ENCODE measurements around the gene PLIN1. TPM values are rescaled to one million over a fixed set of nuclear protein-coding genes. Genes with fewer than 3 reads are reported as not detected.

The PLIN1 gene
- total and polyA plus RNA-seq, 9 of the 15 experiments (the other 6 are each of a cell fraction or from before 2014, with no cell fraction given), result not detected

DNA sequence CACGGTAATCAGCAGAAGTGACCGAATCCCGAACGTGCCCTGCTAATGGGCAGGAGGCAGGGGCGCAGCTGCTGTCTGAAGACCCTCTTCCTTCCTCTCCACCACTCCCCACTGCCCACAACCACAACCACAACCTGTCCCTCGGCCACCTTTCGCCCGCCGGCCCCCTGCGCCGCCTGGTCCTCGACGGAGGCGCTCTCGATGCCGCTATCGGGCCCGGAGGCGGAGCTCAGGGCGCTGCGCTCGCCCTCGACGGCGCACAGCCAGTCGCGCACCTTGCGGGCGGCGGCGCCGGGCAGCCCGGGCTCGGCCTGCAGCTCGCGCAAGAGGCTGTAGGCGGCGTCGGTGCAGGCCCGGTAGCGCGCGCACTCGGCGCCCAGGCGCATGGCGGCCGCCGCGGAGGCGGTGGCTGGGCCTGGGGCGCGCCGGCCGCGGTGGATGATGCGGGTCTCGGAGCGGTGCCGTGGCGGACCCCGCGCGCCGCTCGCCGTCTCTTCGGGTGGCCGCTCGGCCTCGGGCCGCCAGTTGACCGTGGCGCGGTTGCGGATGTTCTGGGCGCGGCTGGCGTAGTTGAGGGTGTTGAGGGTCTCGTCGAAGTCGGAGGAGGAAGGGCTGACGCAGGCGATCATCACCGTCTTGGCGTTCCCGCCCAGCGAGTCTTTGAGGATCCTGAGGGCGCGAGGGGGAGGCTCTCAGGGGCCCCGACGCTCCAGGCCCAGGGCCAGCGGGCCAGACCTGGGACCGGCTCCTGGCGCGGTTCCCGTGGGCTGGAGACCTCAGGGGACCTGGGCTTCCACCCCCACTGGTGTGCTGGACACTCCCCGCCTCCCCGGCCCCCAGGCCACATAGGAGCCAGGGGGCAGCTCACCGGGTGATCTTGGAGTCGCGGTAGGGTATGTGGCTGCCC is 30.8 kb downstream of the PLIN1 start:
- no peak for FAIRE-seq
- Histone ChIP-seq H3K4me3 (no peak overlapping the region), H2AFZ (ENCODE audit: low read depth, low read length) (no peak overlapping the region), H3K36me3 (ENCODE audit: control insufficient read depth, insufficient read depth, low read length) (no peaks in the 10 kb centered on the region), H3K9me3 (replicated peaks; ENCODE audit: control insufficient read depth, insufficient read depth, low read depth, low read length) (no peaks in the 10 kb centered on the region), H3K9ac (ENCODE audit: insufficient read depth in 1 of 2, low read depth in 2 of 2, low read length in 2 of 2) (no peak overlapping the region), H3K79me2 (ENCODE audit: control insufficient read depth, insufficient read depth, low read length) (no peaks in the 10 kb centered on the region), H4K20me1 (replicated peaks; ENCODE audit: control insufficient read depth, insufficient read depth, low read length) (no peaks in the 10 kb centered on the region), H3K27ac (ENCODE audit: extremely low read depth, low read depth, low read length) (no peak overlapping the region), H3K4me2 (ENCODE audit: insufficient read depth, low read length) (no peak overlapping the region), H3K27me3 (ENCODE audit: control insufficient read depth in 2 of 2, insufficient read depth in 2 of 2, low read length in 2 of 2) (peaks cover 0 to 10% of the 10 kb centered on the region in 2 experiments; a peak in 1 of 5 replicates), H3K9me1 (ENCODE audit: control insufficient read depth, insufficient read depth, low read length) (no peaks in the 10 kb centered on the region), H3K4me1 (replicated peaks in 1 of 2; ENCODE audit: control insufficient read depth in 2 of 2, insufficient read depth in 2 of 2, low read length in 2 of 2) (peaks cover 0 to 19% of the 10 kb centered on the region in 2 experiments; a peak in 2 of 5 replicates)
- 66% methylated on average over 15 of the region's 102 CpGs for WGBS (ENCODE audit: insufficient coverage, low coverage, missing lambda C conversion rate)
- ChIA-PET CTCF (ENCODE audit: low intra/inter-chr PET ratio) (interaction anchor here (1.4 kb wide), 1 partner anchor 227 kb away, joined by 3 read pairs; no protein-coding TSS in a partner anchor), POLR2A (no interaction called here)
- TF ChIP-seq MAFF (IDR thresholded peaks at IDR 0.05; ENCODE audit: low read length) (no peak), ZSCAN32 (CRISPR knock-in tag; IDR thresholded peaks at IDR 0.05) (no peak)
- TF ChIP-seq, protein P1, sequence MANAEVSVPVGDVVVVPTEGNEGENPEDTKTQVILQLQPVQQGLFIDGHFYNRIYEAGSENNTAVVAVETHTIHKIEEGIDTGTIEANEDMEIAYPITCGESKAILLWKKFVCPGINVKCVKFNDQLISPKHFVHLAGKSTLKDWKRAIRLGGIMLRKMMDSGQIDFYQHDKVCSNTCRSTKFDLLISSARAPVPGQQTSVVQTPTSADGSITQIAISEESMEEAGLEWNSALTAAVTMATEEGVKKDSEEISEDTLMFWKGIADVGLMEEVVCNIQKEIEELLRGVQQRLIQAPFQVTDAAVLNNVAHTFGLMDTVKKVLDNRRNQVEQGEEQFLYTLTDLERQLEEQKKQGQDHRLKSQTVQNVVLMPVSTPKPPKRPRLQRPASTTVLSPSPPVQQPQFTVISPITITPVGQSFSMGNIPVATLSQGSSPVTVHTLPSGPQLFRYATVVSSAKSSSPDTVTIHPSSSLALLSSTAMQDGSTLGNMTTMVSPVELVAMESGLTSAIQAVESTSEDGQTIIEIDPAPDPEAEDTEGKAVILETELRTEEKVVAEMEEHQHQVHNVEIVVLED (CRISPR knock-in tag; IDR thresholded peaks at IDR 0.05), result no peak
- no peak for ATAC-seq
- intact Hi-C loops (cut with micrococcal nuclease), result no loop called here
- no TSS peak for BruUV-seq (replicated peaks)
- no peak for DNase-seq (ENCODE audit: extremely low read depth in 1 of 4, low spot score in 3 of 4)
- in situ Hi-C loops (cut with MboI), result no loop called here
